ENCODE results near the gene DENND1A. TPM values are rescaled to one million over a fixed set of nuclear protein-coding genes. Genes with fewer than 3 reads are reported as not detected.

DENND1A gene
- total RNA-seq, 4 donors from 2014 or later: 15.8 to 33.5 (median 23.9) TPM

DNA sequence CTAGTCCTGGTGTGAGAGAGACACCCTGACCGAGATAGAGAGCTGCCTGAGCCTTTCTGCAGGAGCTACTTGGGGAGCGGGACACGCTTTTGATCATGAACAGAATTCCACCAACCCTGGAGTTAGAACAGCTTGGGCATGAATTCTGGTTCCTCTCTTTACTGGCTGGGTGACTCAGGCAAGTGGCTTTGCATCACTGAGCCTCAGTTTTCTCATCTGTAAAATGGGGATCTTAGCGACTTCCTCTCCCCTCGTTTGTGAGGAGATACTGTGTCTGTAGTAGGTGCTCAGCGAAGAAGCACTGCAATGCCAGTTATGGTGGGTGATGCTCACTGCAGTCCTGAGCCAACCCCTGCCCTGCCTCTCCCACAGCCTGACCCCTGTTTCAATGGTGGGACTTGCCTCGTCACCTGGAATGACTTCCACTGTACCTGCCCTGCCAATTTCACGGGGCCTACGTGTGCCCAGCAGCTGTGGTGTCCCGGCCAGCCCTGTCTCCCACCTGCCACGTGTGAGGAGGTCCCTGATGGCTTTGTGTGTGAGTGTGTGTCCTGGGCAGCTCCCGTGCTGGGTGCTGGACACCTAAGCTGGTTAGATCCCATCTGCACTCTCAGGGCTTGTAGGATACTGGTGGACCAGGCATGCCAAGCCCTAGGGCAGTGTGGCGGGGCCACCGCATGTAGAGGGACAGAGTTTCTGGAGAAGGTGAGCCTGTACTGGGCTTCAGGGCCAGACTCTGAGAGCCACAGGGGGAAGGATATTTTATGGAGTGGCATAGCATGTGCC, 557.9 kb downstream of the DENND1A start:
- 88% methylated on average over 8 of the region's 14 CpGs for WGBS
- no peak for TF ChIP-seq POLR2A (IDR thresholded peaks at IDR 0.05)
- TF ChIP-seq EP300 (IDR thresholded peaks at IDR 0.05): no peak
- TF ChIP-seq, protein P1, sequence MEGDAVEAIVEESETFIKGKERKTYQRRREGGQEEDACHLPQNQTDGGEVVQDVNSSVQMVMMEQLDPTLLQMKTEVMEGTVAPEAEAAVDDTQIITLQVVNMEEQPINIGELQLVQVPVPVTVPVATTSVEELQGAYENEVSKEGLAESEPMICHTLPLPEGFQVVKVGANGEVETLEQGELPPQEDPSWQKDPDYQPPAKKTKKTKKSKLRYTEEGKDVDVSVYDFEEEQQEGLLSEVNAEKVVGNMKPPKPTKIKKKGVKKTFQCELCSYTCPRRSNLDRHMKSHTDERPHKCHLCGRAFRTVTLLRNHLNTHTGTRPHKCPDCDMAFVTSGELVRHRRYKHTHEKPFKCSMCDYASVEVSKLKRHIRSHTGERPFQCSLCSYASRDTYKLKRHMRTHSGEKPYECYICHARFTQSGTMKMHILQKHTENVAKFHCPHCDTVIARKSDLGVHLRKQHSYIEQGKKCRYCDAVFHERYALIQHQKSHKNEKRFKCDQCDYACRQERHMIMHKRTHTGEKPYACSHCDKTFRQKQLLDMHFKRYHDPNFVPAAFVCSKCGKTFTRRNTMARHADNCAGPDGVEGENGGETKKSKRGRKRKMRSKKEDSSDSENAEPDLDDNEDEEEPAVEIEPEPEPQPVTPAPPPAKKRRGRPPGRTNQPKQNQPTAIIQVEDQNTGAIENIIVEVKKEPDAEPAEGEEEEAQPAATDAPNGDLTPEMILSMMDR (IDR thresholded peaks at IDR 0.05): no peak
- no peak for TF ChIP-seq POLR2AphosphoS5 (IDR thresholded peaks at IDR 0.05)
- DNase-seq (ENCODE audit: low spot score in 2 of 2): no peak
- Histone ChIP-seq H3K9me3 (no peaks in the 10 kb centered on the region), H3K4me3 (no peak overlapping the region), H3K4me1 (peaks cover 25% of the 10 kb centered on the region), H3K36me3 (no peaks in the 10 kb centered on the region), H3K27ac (no peak overlapping the region), H3K27me3 (peaks cover 79% of the 10 kb centered on the region)

DNA sequence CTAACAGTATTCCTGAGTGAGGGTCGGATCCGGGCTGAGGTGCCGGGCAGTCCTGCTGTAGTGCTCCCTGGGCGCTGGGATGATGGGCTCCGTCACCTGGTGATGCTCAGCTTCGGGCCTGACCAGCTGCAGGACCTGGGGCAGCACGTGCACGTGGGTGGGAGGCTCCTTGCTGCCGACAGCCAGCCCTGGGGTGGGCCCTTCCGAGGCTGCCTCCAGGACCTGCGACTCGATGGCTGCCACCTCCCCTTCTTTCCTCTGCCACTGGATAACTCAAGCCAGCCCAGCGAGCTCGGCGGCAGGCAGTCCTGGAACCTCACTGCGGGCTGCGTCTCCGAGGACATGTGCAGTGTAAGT, 558.7 kb downstream of the DENND1A start:
- TF ChIP-seq, protein P1 (IDR thresholded peaks at IDR 0.05): no peak
- TF ChIP-seq POLR2AphosphoS5 (IDR thresholded peaks at IDR 0.05): no peak
- TF ChIP-seq POLR2A (IDR thresholded peaks at IDR 0.05): no peak
- no peak for TF ChIP-seq EP300 (IDR thresholded peaks at IDR 0.05)
- no peaks in the 10 kb centered on the region for H3K36me3 ChIP-seq

DNA sequence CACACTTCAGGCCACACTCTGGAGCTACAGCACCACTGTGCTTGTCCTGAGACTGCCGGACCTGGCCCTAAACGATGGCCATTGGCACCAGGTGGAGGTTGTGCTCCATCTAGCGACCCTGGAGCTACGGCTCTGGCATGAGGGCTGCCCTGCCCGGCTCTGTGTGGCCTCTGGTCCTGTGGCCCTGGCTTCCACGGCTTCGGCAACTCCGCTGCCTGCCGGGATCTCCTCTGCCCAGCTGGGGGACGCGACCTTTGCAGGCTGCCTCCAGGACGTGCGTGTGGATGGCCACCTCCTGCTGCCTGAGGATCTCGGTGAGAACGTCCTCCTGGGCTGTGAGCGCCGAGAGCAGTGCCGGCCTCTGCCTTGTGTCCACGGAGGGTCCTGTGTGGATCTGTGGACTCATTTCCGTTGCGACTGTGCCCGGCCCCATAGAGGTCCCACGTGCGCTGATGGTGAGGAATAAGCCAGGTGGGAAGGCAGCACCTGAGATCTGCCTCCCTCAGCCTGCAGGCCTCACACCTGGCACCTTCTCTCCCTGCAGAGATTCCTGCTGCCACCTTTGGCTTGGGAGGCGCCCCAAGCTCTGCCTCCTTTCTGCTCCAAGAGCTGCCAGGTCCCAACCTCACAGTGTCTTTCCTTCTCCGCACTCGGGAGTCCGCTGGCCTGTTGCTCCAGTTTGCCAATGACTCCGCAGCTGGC, 559.2 kb downstream of the DENND1A start:
- DNase-seq (ENCODE audit: low spot score in 2 of 2): no peak
- no peak overlapping the region for H3K4me3 ChIP-seq
- TF ChIP-seq POLR2A (IDR thresholded peaks at IDR 0.05): no peak
- TF ChIP-seq, protein P1 (IDR thresholded peaks at IDR 0.05): no peak
- TF ChIP-seq POLR2AphosphoS5 (IDR thresholded peaks at IDR 0.05): no peak
- H3K36me3 ChIP-seq: no peaks in the 10 kb centered on the region
- H3K27ac ChIP-seq: no peak overlapping the region
- peaks cover 17% of the 10 kb centered on the region for H3K4me1 ChIP-seq
- no peaks in the 10 kb centered on the region for H3K9me3 ChIP-seq
- WGBS: 89% methylated on average over 8 of the region's 29 CpGs
- H3K27me3 ChIP-seq: peaks cover 81% of the 10 kb centered on the region

More for the DNA sequence above, 558.7 kb downstream of the DENND1A start:
- DNase-seq (ENCODE audit: low spot score in 2 of 2): no peak
- Histone ChIP-seq H3K27me3 (peaks cover 79% of the 10 kb centered on the region), H3K4me3 (no peak overlapping the region), H3K4me1 (peaks cover 23% of the 10 kb centered on the region), H3K27ac (no peak overlapping the region), H3K9me3 (no peaks in the 10 kb centered on the region)
- 68% methylated on average over 13 of the region's 18 CpGs for WGBS

DNA sequence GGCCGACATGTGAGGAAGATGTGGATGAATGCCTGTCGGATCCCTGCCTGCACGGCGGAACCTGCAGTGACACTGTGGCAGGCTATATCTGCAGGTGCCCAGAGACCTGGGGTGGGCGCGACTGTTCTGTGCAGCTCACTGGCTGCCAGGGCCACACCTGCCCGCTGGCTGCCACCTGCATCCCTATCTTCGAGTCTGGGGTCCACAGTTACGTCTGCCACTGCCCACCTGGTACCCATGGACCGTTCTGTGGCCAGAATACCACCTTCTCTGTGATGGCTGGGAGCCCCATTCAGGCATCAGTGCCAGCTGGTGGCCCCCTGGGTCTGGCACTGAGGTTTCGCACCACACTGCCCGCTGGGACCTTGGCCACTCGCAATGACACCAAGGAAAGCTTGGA, 559.8 kb downstream of the DENND1A start:
- no peak for TF ChIP-seq EP300 (IDR thresholded peaks at IDR 0.05)
- TF ChIP-seq POLR2AphosphoS5 (IDR thresholded peaks at IDR 0.05): no peak
- no peak for TF ChIP-seq POLR2A (IDR thresholded peaks at IDR 0.05)
- TF ChIP-seq, protein P1 (IDR thresholded peaks at IDR 0.05): no peak
- peaks cover 13% of the 10 kb centered on the region for H3K4me1 ChIP-seq
- peaks cover 76% of the 10 kb centered on the region for H3K27me3 ChIP-seq
- no peak for DNase-seq (ENCODE audit: low spot score in 2 of 2)
- H3K36me3 ChIP-seq: no peaks in the 10 kb centered on the region
- H3K27ac ChIP-seq: no peak overlapping the region
- no peak overlapping the region for H3K4me3 ChIP-seq
- WGBS: 92% methylated on average over 8 of the region's 13 CpGs
- no peaks in the 10 kb centered on the region for H3K9me3 ChIP-seq

DNA sequence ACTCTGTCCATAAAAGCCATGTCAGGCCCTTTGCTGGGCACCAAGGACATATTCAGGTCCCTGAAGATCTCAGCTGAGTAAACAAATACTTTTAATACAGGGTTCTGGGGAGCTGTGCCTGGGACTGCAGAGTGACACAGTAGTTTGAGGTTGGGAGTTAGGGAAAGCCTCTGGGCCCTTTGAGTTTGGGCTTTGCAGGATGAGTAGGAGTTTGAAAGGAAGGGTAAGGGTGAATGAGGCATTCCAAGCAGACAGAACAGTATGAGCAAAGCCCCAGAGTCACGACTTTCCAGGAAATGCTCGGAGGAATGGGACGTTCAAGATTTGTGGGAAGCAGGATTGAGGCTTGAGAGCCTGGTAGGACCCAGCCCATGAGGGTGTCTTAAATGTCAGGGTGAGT, 560.6 kb downstream of the DENND1A start:
- 88% methylated on average over 3 of the region's 3 CpGs for WGBS
- no peaks in the 10 kb centered on the region for H3K36me3 ChIP-seq
- no peak for TF ChIP-seq POLR2AphosphoS5 (IDR thresholded peaks at IDR 0.05)
- H3K4me3 ChIP-seq: no peak overlapping the region
- no peak overlapping the region for H3K27ac ChIP-seq
- H3K4me1 ChIP-seq: peaks cover 16% of the 10 kb centered on the region
- H3K9me3 ChIP-seq: no peaks in the 10 kb centered on the region
- H3K27me3 ChIP-seq: peaks cover 71% of the 10 kb centered on the region
- no peak for DNase-seq (ENCODE audit: low spot score in 2 of 2)
